LNCaP clone FGC (cell line): ENCODE data around the gene RAB26.

Experiments used
- DNase-seq: peaks from one replicate; pipeline ENCODE4 v3.0.0-alpha.2; 2011; ENCODE audit warnings: low read depth
- H3K4me3 ChIP-seq: 2 replicates; pipeline ENCODE4 v1.5.1; 2011; ENCODE audit warnings: mild to moderate bottlenecking, low read depth, low read length, control low read depth
- TF ChIP-seq, protein P1 (sequence below): IDR thresholded peaks from 2 replicates; pipeline ENCODE4 v1.5.1; 2012; ENCODE audit warnings: mild to moderate bottlenecking; ENCODE audit not compliant: control insufficient read depth, insufficient read depth; ENCODE audit errors: extremely low read depth

The RAB26 gene

DNA sequence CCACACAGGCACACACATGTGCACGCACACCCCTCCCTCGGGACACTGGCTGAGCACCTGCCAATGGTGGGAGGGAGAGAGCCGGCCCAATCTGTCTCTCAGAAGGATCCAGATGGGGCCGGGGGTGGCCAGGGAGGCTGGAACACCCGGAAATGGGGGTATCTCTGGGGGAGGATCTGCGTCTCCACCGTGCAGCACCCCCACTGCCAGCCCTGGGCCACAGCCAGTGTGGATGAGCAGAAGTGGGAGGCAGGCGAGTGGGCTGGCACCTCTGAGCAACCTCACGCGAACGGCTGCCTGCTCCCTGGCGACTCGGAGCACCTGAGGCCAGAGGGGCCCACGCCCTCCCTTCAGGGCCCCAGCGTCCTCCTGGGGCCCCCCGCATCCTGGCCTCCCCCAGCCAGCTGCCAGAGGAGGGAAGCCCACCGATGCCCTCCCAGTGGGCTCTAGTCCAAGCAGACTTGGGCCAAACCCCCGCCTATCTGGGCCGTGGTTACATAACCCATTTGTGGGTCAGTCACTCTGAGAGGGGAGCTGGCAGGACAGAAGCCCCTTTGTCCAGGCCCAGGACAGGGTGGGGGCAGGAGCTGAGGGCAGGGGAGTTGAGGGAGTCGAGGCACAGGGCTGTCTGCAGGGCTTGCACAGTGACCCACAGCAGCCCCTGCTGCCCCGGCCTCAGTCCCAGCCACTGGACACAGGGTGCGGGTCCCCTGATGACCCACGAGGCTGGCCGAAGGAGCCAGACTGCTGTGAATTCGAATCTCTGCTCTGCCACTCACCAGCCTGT is 42.4 kb downstream of the RAB26 start:
- H3K4me3 ChIP-seq = no peak overlapping the region
- DNase-seq = no peak
- TF ChIP-seq, protein P1, sequence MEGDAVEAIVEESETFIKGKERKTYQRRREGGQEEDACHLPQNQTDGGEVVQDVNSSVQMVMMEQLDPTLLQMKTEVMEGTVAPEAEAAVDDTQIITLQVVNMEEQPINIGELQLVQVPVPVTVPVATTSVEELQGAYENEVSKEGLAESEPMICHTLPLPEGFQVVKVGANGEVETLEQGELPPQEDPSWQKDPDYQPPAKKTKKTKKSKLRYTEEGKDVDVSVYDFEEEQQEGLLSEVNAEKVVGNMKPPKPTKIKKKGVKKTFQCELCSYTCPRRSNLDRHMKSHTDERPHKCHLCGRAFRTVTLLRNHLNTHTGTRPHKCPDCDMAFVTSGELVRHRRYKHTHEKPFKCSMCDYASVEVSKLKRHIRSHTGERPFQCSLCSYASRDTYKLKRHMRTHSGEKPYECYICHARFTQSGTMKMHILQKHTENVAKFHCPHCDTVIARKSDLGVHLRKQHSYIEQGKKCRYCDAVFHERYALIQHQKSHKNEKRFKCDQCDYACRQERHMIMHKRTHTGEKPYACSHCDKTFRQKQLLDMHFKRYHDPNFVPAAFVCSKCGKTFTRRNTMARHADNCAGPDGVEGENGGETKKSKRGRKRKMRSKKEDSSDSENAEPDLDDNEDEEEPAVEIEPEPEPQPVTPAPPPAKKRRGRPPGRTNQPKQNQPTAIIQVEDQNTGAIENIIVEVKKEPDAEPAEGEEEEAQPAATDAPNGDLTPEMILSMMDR = no peak

DNA sequence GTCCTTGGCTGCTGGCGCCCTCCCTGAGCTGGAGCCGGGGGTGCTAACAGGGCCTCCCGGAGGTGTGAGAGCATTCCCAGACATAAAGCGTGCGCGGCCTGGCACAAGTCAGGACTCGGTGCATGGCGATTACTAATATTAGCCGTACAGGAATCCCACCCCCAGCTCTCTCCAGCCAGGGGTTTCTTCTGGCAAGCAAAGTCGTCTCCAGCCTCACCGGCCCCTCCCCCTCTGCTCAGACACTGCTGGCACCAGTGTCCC is 43.0 kb downstream of the RAB26 start:
- TF ChIP-seq, protein P1 = no peak
- DNase-seq = no peak
- H3K4me3 ChIP-seq = no peak overlapping the region

DNA sequence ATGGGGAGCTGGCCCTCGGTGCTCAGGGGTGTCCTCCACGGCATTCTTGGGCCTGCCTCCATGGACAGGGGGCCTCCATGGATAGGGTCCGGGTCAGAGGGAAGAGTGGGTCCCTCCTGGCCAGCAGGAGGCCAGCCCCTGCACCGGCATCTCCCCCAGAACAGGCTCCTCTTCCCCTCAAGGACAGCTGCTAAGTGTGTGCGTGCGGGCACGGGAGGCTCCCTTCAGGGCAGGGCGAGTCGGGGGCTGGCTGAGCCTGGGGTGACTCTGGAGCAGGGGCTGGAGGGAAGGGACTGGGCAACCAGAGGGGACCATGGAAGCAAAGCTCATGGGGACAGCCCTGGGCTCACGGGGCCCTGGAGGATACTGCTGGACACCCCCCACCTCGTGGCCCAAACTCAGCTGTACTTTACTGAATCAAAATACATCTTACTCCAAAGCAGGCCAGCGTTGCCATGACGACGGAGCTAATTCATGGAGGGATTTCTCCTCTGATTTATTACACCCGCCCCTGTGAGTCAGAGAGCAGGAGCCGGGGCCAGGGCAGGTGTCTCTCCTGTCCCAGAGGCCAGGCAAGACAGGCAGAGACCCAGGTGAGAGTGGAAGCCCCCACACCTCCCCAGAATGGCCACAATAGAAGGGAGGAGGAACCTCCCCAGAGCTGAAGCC is 45.9 kb downstream of the RAB26 start:
- no peak for DNase-seq
- H3K4me3 ChIP-seq = no peak overlapping the region
- TF ChIP-seq, protein P1 = no peak

DNA sequence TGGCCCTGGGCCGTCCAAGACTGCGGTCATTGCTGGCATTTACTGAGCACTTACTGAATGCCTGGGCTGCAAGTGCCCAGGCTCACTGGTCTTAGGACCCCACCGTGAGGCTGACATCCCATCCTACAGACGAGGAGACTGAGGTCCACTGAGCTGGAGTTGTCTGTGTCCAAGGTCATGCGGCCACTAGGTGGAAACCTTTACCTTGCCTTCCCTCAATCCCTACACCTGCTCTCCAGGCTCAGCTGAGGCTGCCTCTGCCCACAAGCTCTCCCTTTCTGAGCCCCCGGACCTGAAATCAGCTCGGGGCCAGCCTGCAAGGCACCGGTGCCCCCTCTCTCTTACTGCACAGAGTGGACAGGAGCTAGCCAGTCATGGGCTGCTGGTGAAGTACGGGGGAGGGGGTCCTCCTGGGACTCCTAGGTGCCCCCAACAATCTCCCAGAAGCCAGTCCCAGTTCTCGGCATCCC is 46.5 kb downstream of the RAB26 start:
- TF ChIP-seq, protein P1 = peak; percentile 82
- peak; percentile 40 for DNase-seq
- H3K4me3 ChIP-seq = peak overlapping the region; percentile 52; the same call in 1 of the 2 replicates

DNA sequence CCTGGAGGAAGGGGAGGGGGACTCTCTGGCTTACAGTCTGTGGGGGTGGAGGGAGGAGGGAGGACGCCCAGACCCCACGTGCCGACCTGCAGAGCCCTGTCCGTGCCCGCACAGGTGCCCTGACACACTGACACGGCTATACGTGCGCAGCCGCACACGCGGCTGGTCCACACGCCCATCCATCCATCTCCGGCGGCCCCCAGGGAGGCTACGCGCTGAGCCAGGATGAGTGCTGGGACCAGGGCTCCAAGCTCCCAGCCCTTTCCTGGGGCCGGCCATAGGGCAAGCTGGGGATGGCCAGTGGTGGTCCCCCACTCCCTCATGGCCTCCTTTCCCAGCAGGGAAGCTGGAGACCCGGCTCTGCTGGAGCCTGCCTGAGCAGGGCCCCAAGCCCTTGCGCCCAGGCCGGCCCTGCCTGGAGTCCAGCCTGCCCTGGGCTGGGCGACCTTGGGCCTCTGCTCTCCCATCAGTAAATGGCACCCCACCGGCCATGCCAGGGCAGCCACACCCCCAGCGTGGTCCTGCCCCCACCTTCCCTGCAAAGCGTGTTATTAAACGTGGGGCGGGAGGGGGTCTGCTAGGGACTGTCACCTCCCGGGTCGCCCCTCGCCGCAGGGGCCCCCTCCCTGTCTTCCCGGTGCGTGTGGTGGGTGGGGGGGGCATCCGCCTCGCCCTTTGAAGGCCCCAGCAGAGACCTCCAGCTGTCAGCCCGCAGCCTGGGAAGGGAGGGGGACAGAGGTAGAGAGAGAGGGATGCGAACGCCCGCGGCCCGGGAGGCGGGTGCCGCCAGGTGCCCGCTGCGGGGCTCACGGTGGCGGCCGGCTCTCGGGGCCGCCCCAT is 47.1 kb downstream of the RAB26 start:
- H3K4me3 ChIP-seq = peak overlapping the region; percentile 52
- DNase-seq = no peak
- TF ChIP-seq, protein P1 = no peak

DNA sequence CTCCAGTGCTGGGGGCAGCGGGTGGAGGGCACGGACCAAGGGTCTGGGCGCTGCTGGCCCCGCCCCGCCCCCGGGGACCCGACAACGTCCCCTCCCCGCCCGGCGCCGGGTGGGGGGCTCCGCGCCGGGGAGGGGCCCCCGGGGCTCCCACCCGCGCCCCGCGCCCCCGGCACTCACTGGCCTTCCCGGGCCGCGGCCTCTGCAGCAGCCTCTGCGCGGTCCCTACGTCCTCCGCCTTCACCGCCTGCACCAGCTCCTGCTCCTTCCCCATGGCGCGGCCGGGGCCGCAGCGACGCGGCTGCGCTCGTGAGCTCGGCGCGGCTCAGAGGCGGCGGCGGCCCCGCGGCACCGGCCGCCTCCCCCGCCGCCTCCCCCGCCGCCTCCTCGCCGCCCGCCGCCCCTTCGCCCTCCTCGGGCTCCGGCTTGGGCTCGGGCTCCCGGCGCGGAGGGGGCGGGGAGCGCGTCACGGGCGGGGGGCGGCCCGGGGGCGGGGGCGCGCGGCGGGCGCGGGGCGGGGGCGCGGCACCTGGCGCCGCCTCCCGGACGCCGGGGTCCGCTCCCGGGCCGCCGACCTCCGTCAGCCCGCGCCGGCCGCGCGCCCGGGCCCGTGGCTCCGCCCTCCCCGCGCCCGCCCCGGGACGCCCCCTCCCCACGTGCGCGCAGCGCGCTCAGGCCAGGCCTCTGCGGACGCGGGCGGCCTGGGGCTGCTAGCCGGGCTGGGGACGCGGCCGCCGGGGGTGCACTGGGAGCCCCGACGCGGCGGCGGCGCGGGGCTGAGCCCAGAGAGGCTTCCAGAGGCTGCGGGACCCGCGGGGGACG is 47.9 kb downstream of the RAB26 start, which contains the start of gene CASKIN1:
Gene CASKIN1 (minus strand): TSS at position 444 of the 819 bp plus-strand sequence. CDS start 173 bp downstream, at position 271.
- no peak for DNase-seq
- TF ChIP-seq, protein P1 = no peak
- H3K4me3 ChIP-seq = peak within 1 kb of the TSS; percentile 52
